D721Med (cell line): ENCODE measurements around the gene TIMP2.
A peak's percentile ranks its signal among the peaks of the same experiment; 100 is the strongest.
"Not testable (repeated sequence)": the region's sequence is repeated elsewhere in the genome, so short reads cannot be mapped to it uniquely, and the experiment has no call there.

Source experiments
- DNase-seq: peaks from one replicate; pipeline ENCODE4 v3.0.0; 2011; ENCODE audit warnings: low spot score; ENCODE audit not compliant: insufficient read length
- FAIRE-seq: peaks from 2 replicates; lab custom pipeline; 2011; peaks lifted over from hg19 to GRCh38; lab: Jason Lieb, UNC
- CTCF ChIP-seq: IDR thresholded peaks from 2 replicates; pipeline ENCODE4 v1.5.1; 2012; ENCODE audit warnings: mild to moderate bottlenecking, control low read depth; ENCODE audit not compliant: insufficient read depth; ENCODE audit errors: missing control alignments

TIMP2 gene

GRCh38 chr17:78873519-78874340 lies 51.5 kb downstream of the TIMP2 start:
- no peak for FAIRE-seq
- DNase-seq: no peak
- no peak for TF ChIP-seq CTCF

DNA sequence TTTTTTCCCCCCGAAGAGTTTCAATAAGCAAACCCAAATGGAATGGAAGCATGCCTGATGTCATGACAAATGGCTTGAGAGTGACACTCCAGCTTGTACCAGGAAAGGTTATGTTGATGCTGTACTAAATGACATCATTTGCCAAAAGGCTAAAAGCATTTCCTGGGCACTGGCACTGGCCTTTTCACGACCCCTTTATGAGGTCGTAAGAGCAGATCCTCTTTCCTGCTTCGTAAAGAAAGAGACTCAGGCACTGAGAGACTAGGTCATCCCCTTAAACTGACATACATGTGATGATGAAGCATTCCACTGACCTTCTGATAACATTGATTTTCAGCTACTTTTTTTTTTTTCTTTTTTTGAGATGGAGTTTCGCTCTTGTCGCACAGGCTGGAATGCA lies 52.7 kb downstream of the TIMP2 start:
- DNase-seq (no peak), FAIRE-seq (no peak)
- TF ChIP-seq CTCF: no peak

GRCh38 chr17:78870621-78871020 lies 54.6 kb downstream of the TIMP2 start:
- FAIRE-seq (no peak), DNase-seq (no peak)
- no peak for TF ChIP-seq CTCF

GRCh38 chr17:78868391-78868790 lies 56.8 kb downstream of the TIMP2 start:
- no peak for TF ChIP-seq CTCF
- DNase-seq (no peak), FAIRE-seq (no peak)

DNA sequence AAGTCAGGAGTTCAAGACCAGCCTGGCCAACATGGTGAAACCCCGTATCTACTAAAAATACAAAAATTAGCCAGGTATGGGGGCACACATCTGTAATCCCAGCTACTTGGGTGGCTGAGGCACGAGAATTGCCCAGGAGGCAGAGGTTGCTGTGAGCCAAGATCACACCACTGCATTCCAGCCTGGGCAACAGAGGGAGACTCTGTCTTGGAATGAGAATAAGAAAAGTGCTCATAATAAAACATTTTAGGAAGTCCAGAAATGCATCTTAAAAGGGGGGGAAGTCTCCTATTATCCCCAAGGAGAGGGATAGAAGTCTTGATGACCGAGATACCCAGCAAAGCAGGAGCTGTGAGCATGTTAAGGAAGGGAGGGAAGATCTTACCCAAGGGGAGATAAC lies 58.1 kb downstream of the TIMP2 start:
- not testable (repeated sequence) for DNase-seq, FAIRE-seq

- peak; percentile 98 for TF ChIP-seq CTCF
- DNase-seq (no peak), FAIRE-seq (no peak)
These were observed 59.4 kb downstream of the TIMP2 start for GRCh38 chr17:78865682-78866390.

DNA sequence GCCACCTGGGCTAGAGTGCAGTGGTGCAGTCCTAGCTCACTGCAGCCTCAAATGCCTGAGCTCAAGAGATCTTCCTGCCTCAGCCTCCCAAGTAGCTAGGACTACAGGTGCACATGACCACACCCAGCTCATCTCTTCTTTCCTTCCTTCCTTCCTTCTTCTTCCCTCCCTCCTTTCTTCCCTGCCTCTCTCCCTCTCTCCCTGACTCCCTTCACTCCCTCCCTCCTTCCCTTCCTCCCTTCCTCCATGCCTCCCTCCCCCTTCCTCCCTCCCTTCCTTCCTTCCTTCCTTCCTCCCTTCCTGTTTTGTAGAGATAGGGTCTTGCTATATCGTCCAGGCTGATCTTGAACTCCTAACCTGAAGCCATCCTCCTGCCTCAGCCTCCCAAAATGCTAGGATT lies 61.1 kb downstream of the TIMP2 start:
- no peak for TF ChIP-seq CTCF
- no peak for DNase-seq
- FAIRE-seq: no peak
